ENCODE data around the gene TMBIM4. TPM values are rescaled to one million over a fixed set of nuclear protein-coding genes. Genes with fewer than 3 reads are reported as not detected.

TMBIM4 gene
- total and polyA plus RNA-seq, 2 experiments from 2014 or later = 59.6 to 63.6 TPM

DNA sequence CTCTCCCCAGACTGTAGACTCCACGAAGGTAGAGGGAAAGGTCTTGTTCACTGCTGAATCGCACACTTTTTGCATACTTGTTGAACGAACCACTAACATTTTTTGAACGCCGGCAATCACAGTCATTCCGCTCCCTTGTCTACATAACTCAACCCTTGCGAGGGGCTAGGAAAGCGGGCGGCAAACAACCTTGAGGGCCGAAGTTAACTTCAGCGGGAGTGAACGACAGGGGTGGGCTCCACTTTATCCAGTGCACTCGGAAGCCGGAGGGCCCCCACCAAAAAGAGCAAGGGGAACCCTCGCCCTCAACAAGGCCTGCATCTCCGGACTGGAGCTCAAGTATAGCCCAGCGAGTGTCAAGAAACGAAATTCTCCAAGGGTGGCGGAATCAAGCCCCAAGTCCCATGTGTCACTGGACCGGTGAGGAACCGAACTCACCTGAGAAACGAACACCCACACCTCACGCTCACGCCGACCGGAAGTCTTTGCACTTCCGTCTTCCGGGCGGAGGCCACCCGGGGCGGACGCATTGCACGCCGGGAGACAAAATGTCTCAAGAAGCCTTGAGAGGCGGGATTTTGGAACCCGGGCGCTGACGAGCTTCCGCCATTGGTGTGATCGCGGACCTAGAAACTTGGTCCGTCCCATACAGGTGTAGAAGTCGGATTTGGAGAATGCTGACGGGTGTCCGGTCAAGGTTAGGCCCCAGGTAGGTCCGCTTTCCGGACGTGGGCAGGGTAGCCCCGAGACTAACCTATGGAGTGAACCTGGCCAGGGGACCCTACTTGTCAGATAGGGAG is 39.3 kb downstream of the TMBIM4 start, which contains the start of gene LLPH:
Gene LLPH, minus strand, starts transcription at position 484 of the 800 bp plus-strand sequence. CDS start 1,644 bp downstream, outside the sequence.
- Histone ChIP-seq H3F3A (replicated peaks; ENCODE audit: low read depth) (no peaks in the 10 kb centered on the region), H3K27ac (ENCODE audit: low read depth) (peak within 1 kb of the TSS; percentile 57; the same call in 1 of the 2 replicates), H3K36me3 (ENCODE audit: insufficient read depth) (peaks cover 18% of the 10 kb centered on the region; the same call in 1 of the 2 replicates), H2AFZ (peak within 1 kb of the TSS; percentile 97), H3K4me3 (peak within 1 kb of the TSS; percentile 88), H3K9me2 (ENCODE audit: insufficient read depth) (no peaks in the 10 kb centered on the region), H3K4me1 (ENCODE audit: insufficient read depth) (0 out of 2 replicates have a peak, but pooled peaks cover 11% of the 10 kb centered on the region), H3K27me3 (ENCODE audit: insufficient read depth) (no peaks in the 10 kb centered on the region), H4K20me1 (replicated peaks; ENCODE audit: insufficient read depth) (peaks cover 8% of the 10 kb centered on the region), H3K79me2 (replicated peaks; ENCODE audit: insufficient read depth) (peaks cover 56% of the 10 kb centered on the region), H3K4me2 (peak within 1 kb of the TSS; percentile 82)
- H3K4me1 Mint-ChIP-seq = peaks cover 12% of the 10 kb centered on the region
- peak; percentile 95 for ATAC-seq
- H3K36me3 Mint-ChIP-seq (ENCODE audit: low read depth) = peaks cover 54% of the 10 kb centered on the region
- H3K27me3 Mint-ChIP-seq (ENCODE audit: insufficient read depth, low read depth, poor library complexity) = peaks cover 4% of the 10 kb centered on the region
- H3K9me3 Mint-ChIP-seq = peaks cover 15% of the 10 kb centered on the region
- peak within 1 kb of the TSS; percentile 99 for H3K27ac Mint-ChIP-seq
- peak within 1 kb of the TSS; percentile 94 for H3K4me3 Mint-ChIP-seq
- no peak for TF ChIP-seq EZH2 (IDR thresholded peaks at IDR 0.05; ENCODE audit: low read depth, unreplicated experiment)
- TF ChIP-seq, protein P1, sequence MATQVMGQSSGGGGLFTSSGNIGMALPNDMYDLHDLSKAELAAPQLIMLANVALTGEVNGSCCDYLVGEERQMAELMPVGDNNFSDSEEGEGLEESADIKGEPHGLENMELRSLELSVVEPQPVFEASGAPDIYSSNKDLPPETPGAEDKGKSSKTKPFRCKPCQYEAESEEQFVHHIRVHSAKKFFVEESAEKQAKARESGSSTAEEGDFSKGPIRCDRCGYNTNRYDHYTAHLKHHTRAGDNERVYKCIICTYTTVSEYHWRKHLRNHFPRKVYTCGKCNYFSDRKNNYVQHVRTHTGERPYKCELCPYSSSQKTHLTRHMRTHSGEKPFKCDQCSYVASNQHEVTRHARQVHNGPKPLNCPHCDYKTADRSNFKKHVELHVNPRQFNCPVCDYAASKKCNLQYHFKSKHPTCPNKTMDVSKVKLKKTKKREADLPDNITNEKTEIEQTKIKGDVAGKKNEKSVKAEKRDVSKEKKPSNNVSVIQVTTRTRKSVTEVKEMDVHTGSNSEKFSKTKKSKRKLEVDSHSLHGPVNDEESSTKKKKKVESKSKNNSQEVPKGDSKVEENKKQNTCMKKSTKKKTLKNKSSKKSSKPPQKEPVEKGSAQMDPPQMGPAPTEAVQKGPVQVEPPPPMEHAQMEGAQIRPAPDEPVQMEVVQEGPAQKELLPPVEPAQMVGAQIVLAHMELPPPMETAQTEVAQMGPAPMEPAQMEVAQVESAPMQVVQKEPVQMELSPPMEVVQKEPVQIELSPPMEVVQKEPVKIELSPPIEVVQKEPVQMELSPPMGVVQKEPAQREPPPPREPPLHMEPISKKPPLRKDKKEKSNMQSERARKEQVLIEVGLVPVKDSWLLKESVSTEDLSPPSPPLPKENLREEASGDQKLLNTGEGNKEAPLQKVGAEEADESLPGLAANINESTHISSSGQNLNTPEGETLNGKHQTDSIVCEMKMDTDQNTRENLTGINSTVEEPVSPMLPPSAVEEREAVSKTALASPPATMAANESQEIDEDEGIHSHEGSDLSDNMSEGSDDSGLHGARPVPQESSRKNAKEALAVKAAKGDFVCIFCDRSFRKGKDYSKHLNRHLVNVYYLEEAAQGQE (IDR thresholded peaks at IDR 0.05; ENCODE audit: unreplicated experiment) = no peak
- no peak for TF ChIP-seq STAT1 (IDR thresholded peaks at IDR 0.05; ENCODE audit: unreplicated experiment)
- TF ChIP-seq, protein P2, sequence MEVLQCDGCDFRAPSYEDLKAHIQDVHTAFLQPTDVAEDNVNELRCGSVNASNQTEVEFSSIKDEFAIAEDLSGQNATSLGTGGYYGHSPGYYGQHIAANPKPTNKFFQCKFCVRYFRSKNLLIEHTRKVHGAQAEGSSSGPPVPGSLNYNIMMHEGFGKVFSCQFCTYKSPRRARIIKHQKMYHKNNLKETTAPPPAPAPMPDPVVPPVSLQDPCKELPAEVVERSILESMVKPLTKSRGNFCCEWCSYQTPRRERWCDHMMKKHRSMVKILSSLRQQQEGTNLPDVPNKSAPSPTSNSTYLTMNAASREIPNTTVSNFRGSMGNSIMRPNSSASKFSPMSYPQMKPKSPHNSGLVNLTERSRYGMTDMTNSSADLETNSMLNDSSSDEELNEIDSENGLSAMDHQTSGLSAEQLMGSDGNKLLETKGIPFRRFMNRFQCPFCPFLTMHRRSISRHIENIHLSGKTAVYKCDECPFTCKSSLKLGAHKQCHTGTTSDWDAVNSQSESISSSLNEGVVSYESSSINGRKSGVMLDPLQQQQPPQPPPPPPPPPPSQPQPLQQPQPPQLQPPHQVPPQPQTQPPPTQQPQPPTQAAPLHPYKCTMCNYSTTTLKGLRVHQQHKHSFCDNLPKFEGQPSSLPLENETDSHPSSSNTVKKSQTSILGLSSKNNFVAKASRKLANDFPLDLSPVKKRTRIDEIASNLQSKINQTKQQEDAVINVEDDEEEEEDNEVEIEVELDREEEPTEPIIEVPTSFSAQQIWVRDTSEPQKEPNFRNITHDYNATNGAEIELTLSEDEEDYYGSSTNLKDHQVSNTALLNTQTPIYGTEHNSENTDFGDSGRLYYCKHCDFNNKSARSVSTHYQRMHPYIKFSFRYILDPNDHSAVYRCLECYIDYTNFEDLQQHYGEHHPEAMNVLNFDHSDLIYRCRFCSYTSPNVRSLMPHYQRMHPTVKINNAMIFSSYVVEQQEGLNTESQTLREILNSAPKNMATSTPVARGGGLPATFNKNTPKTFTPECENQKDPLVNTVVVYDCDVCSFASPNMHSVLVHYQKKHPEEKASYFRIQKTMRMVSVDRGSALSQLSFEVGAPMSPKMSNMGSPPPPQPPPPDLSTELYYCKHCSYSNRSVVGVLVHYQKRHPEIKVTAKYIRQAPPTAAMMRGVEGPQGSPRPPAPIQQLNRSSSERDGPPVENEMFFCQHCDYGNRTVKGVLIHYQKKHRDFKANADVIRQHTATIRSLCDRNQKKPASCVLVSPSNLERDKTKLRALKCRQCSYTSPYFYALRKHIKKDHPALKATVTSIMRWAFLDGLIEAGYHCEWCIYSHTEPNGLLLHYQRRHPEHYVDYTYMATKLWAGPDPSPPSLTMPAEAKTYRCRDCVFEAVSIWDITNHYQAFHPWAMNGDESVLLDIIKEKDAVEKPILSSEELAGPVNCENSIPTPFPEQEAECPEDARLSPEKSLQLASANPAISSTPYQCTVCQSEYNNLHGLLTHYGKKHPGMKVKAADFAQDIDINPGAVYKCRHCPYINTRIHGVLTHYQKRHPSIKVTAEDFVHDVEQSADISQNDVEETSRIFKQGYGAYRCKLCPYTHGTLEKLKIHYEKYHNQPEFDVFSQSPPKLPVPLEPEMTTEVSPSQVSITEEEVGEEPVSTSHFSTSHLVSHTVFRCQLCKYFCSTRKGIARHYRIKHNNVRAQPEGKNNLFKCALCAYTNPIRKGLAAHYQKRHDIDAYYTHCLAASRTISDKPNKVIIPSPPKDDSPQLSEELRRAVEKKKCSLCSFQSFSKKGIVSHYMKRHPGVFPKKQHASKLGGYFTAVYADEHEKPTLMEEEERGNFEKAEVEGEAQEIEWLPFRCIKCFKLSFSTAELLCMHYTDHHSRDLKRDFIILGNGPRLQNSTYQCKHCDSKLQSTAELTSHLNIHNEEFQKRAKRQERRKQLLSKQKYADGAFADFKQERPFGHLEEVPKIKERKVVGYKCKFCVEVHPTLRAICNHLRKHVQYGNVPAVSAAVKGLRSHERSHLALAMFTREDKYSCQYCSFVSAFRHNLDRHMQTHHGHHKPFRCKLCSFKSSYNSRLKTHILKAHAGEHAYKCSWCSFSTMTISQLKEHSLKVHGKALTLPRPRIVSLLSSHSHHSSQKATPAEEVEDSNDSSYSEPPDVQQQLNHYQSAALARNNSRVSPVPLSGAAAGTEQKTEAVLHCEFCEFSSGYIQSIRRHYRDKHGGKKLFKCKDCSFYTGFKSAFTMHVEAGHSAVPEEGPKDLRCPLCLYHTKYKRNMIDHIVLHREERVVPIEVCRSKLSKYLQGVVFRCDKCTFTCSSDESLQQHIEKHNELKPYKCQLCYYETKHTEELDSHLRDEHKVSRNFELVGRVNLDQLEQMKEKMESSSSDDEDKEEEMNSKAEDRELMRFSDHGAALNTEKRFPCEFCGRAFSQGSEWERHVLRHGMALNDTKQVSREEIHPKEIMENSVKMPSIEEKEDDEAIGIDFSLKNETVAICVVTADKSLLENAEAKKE (CRISPR knock-in tag; IDR thresholded peaks at IDR 0.05) = no peak
- TF ChIP-seq ZNF114 (CRISPR knock-in tag; IDR thresholded peaks at IDR 0.05) = no peak
- TF ChIP-seq EZH2phosphoT487 (IDR thresholded peaks at IDR 0.05; ENCODE audit: unreplicated experiment) = no peak
- TF ChIP-seq ZNF331 (CRISPR knock-in tag; IDR thresholded peaks at IDR 0.05; ENCODE audit: low read depth) = no peak
- no peak for TF ChIP-seq JUNB (IDR thresholded peaks at IDR 0.05; ENCODE audit: unreplicated experiment)
- no peak for TF ChIP-seq NANOG (IDR thresholded peaks at IDR 0.05; ENCODE audit: borderline replicate concordance)
- peak; percentile 69; the same call in 1 of the 2 replicates for TF ChIP-seq CREB1 (CRISPR knock-in tag; IDR thresholded peaks at IDR 0.05; ENCODE audit: low read depth)
- TF ChIP-seq, protein P3, sequence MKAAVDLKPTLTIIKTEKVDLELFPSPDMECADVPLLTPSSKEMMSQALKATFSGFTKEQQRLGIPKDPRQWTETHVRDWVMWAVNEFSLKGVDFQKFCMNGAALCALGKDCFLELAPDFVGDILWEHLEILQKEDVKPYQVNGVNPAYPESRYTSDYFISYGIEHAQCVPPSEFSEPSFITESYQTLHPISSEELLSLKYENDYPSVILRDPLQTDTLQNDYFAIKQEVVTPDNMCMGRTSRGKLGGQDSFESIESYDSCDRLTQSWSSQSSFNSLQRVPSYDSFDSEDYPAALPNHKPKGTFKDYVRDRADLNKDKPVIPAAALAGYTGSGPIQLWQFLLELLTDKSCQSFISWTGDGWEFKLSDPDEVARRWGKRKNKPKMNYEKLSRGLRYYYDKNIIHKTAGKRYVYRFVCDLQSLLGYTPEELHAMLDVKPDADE (IDR thresholded peaks at IDR 0.05) = peak; percentile 69
- peak; percentile 78 for TF ChIP-seq POLR2AphosphoS5 (IDR thresholded peaks at IDR 0.05; ENCODE audit: low read depth)
- TF ChIP-seq, protein P4, sequence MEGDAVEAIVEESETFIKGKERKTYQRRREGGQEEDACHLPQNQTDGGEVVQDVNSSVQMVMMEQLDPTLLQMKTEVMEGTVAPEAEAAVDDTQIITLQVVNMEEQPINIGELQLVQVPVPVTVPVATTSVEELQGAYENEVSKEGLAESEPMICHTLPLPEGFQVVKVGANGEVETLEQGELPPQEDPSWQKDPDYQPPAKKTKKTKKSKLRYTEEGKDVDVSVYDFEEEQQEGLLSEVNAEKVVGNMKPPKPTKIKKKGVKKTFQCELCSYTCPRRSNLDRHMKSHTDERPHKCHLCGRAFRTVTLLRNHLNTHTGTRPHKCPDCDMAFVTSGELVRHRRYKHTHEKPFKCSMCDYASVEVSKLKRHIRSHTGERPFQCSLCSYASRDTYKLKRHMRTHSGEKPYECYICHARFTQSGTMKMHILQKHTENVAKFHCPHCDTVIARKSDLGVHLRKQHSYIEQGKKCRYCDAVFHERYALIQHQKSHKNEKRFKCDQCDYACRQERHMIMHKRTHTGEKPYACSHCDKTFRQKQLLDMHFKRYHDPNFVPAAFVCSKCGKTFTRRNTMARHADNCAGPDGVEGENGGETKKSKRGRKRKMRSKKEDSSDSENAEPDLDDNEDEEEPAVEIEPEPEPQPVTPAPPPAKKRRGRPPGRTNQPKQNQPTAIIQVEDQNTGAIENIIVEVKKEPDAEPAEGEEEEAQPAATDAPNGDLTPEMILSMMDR (conservative IDR thresholded peaks at IDR 0.05; ENCODE audit: low read depth in 2 of 2) = no peak
- peak; percentile 98 for DNase-seq (ENCODE audit: low spot score)
